Activated CD8-positive, alpha-beta memory T cell treated with anti-CD3 and anti-CD28 coated beads for 4 hours (primary cell): Measurements from ENCODE around the gene DOK7.

Experiments
- DNase-seq, 2 donors: peaks; one replicate each; pipeline ENCODE4 v3.0.0-alpha.2; 2020; ENCODE audit warnings: low read depth in 2 of 2

The DOK7 gene

DNA sequence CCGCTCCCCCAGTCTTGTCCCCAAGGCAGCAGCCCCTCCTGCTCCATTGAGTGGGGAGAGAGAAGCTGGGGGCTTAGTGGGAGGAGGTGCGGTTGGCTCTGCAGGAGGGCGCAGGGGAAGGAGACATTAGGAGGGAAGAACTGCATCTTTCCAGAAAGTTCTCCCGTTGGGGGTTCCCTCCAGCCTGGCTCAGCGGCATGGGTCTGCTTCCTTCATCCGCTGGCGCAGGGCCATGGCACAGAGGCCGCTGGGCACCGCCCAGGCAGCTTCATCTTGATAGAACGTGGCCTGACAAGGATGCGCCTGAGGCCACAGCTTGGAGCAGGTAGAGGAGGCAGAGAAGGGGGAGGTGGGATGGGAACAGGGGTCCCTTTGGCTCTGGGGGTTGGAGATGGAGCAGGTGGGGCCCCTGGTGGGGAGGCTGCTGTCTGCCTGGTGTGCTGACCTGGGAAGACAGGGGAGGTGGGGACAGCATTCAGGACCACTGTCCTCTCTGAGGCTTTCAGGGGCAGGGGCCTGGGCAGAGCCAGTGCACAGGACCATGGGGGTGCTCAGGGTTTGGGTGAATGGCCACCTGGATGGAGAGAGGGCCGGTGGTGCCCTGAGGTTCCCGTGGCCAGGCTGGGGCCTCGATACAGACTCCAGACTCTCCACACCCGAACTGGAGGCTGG, 12.1 kb downstream of the DOK7 start:
- DNase-seq = no peak

DNA sequence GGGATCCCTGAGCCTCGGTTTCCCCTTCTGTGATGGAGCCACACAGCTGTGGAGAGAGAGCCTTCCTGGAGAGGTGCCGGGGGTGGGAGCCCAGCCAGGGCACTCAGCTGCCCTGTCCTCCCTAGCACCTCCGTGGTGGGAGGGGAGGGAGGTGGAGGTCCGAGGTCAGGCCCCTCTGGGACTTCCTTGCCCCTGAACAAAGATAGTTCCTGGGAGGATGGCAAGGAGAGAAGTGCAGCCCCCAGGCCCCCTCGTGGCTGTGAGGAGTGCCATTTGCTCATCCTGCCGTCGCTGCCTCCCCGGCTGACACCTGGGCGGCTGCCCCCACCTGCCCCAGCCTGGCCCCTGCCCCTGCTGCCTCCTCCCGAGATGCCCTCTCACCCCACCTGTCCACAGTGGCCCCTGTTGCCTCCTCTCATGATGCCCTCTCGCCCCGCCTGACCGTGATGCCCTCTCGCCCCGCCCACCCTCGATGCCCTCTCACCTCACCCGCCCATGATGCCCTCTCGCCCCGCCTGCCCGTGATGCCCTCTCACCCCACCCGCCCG, 12.7 kb downstream of the DOK7 start:
- DNase-seq = no peak

DNA sequence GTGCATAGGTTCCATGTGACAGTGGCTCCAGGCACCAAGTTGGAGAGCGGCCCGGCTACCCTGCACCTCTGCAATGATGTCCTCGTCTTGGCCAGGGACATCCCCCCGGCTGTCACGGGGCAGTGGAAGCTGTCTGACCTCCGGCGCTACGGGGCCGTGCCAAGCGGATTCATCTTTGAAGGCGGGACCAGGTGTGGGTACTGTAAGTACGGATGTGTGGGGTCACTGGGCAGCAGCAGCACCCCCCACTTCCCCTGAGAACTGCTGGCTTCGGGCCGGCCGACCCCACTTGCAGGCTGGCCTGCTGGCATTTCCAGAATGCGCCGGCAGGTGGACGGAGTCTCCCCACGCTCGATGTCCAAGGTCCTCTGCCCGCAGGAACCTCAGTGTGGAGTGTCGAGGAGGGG, 13.2 kb downstream of the DOK7 start:
- DNase-seq = no peak

DNA sequence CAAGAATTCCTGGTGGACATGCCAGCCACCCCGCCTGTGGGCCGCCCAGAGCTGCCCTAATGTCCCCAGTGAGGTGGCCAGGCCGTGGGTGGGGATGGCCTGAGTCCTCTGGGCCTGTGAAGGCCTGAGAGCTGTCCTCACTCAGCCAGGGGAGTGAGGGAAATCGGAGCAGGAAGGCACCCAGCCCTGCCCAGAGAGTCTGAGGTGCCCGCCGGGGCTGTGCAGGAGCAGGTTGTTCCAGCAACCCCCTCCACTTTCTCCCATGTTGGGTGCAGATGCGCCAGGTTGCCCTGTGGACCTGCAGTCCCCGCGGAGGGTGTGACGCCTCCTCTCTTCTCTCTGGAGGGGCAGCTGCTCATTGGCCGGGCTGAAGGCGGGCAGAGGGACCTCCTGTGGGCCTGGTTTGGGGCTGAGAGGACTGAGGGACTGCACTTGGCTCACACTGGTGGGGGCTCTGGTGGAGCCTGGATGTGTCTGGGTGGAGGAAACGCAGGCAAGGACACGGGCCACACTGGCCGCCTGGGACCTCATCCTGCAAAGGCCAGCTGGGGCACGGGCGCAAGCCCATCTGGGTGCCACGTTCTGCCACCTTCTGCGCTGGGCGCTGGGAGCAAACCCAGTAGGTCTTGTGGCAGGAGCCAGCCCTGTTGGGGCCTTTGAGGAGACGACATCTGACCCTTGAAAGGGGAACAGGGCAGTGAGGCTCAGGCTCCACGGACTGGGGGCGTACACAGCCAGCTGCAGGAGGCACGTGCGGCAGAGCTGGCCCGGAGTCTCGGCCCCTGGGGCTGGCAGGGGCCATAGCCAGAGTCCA, 14.0 kb downstream of the DOK7 start:
- no peak for DNase-seq

DNA sequence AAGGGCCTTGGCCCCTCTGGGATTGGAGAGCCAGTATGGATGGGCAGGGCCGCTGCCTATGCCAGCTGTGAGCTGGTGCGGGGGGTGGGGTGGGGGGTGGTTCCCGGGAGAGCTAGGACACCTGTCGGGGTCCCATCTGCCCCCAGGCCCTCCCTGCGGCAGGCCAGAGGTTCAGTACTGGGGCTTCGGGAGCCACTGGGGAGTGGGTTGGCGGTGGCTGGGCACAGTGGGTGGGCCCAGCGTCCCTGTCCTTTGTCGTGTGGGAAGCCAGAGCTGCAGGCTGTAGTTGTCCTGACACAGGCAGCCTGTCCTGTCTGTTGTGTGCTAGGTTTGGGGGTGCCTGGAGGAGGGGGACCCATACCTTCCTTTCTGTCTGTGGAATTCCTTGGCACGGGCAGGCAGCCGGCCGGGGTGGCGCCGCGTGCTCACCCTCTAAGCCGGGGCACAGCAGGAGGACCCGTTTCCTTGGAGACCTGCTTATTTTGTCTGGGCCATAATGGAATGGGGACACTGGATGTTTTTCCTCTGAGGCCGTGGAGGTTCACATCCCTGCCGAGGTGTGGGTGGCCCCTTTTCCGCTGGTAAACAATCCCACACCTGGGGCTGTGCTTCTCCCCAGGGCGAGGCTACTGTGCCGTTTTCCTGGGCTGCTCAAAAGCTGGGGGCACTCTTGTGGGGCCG, 14.8 kb downstream of the DOK7 start:
- DNase-seq = no peak

DNA sequence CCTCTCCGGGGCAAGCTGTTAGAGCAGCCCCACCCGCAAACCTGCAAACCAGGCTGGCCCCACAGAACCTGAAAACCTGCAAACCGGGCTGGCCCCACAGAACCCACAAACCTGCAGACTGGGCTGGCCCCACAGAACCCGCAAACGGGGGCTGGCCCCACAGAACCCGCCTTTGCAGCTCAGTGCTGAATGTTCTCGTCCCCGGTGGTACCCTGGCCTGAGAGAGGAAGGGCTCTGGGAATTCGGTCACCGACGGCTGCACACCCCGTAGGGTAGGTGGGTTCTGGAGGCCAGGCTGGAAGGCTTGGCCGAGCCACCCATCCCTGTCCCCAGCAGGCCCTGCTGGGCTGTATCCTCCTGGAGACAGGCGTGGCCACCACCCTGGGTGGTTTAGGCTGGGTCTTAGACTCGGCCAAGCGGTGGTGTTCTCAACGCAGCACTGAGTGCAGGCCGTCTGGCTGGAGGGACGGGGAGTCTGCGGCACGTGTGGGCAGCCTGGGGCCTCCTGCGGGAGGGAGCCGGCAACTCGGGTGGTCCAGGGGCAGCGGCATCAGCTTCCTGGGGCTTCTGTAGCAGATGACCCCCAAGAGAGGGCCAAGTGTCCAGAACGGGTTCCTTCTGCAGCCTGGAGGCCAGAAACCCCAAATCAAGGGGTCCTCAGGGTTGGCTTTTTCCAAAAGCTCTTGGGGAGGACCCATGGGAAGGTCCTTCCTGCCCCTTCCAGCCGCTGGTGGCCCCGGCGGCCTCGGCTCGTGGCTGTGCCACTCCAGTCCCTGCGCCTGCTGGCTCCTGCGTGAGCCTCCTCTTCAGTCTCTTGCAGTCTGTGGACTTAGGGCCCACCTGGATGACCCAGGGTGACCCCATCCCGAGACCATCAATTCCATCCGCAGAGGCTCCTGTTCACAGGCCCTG, 15.6 kb downstream of the DOK7 start:
- no peak for DNase-seq

DNA sequence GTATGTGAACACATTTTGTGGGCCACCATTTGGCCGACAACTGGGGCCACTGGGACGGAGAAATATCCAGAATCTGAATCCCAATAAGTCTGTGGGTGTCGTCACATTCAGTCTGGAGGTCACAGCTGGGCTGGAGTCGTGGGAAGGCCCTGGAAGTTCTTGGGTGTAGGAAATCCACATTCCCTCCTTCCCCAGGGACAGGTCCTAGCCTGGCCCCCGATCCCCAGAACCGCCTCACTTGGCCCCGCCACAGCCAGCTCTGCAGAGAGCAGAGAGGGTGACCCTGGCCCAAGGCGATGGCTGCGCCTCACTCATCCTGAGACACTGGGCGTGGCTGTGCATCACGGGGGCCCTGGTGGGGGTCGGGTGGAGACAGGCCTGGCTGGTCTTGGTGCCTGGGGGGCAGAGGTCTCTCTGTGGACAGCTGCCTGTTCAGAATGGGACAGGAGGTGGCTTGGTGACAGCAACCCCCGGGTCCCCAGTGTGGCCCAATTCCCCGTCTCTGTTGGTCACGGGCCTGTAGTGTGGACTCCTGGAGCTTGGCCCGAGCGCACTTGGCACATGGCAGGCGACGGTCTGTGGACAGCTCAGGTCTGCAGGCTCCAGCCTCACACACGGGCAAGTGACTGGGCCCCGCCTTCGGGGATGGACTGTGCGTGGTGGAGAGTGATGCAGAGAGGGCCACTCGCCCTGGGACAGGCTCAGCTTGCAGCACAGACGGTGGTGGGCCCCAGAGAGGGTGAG, 16.4 kb downstream of the DOK7 start:
- no peak for DNase-seq

DNA sequence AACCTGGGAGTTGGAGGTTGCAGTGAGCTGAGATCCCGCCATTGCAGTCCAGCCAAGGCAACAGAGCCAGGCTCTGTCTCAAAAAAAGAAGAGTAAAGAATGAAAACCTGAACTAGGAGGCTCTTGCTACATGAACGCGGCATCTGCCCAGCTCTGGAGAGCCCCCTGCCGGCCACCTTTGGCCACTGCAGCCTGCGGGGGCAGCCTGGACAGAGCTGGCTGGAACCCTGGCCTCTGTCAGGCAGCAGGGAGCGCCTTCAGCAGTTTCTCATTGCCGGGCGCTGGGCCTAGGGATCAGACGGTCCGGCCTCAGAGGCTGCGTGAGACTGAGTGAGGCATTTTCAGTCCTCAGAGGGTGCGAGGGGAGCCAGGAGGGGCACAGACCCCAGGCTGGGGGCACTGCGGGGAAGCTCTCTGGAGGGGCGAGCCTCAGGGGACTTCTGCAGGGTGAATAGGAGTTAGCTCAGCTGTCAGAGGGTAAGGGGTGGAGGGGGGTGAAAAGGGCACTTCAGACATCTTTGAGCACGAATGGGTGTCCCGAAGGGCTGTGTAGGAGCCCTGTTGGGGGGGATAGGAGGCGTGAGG, 17.5 kb downstream of the DOK7 start:
- DNase-seq = peak; percentile 23 to 40

DNA sequence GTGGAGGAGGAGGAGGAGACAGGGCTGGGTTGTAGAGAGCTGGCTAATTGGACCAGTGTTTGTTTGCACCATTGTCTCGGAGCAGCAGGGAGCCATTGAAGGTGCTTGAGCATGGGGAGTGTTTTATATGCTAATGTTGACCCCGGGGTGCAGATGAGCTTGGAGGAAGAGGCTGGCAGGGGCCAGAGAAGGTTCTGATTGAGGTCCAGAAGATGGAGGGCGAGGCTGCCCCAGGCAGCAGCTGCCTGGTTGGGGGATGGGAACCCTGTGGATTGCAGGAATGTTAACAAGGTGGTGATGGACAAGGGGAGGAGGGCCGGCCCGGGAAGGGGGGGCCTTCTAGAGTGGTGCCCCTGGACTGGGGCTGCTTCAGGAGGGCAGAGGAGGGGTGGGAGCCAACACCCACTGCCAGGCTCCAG, 18.0 kb downstream of the DOK7 start:
- DNase-seq = no peak

DNA sequence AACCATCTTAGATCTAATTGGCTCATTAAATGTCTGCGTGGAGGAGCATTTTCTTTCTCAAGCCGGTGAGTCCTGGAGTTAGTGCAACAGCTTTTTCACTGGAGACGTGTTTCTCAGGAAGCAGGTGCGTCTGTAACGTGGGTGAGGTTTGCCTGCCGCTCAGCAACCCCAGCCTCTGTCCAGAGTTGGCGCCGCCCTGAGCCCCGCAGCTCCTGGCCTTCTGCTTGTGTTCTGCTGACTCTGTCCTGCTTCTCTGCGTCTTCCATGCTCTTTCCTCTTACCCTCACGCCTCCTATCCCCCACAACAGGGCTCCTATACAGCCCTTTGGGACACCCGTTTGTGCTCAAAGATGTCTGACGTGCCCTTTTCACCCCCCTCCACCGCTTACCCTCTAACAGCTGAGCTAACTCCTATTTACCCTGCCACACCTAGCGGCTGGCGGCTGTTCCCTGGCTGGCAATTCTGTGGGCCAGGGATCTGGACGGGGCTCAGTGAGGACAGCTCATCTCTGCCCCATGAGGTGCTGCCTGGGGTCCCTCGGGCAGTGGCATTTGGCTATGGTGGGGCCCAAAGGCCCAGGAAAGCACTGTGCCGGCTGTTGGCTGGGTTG, 18.8 kb downstream of the DOK7 start:
- DNase-seq = no peak

DNA sequence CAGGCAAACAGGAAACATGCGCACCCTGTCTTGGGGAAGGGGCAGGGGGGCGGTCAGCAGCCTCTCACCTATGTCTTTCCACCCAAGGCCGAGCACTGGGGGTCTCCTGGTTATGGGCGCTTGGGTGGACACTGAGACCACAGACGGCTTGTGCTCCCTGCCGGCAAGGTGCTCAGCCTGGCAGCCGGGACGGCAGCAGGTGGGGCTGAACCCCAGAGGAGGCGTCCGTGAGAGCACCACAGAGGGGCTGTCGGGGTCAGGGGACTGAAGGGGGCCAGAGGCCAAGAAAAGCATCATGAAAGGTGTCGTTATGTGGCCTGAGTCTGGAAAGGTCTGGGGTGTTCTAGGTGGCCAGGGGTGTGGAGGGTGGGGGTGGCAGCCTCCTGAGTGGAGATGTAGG, 19.6 kb downstream of the DOK7 start:
- DNase-seq = no peak

DNA sequence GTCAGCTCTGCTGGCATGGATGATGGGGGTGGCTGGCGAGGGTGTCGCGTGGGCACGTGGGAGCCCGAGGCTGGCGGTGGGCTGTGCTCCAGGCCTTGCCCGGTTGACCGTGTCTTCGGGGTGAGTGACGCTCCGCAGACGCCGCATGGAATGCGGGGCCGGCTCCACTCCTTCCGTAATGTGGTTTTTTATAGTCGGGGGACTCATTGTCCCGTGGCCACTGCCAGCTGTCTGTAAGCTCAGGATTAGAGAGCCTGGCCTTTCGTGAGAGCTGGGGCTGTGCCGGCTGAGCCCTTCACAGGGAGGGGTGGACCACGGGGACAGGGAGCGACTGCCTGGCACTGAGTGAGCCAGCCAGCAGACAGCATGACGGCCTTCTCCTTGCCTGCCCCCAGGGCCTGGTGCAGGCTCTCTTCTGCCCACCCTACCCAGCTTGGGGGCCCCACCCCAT, 20.4 kb downstream of the DOK7 start:
- DNase-seq = no peak

DNA sequence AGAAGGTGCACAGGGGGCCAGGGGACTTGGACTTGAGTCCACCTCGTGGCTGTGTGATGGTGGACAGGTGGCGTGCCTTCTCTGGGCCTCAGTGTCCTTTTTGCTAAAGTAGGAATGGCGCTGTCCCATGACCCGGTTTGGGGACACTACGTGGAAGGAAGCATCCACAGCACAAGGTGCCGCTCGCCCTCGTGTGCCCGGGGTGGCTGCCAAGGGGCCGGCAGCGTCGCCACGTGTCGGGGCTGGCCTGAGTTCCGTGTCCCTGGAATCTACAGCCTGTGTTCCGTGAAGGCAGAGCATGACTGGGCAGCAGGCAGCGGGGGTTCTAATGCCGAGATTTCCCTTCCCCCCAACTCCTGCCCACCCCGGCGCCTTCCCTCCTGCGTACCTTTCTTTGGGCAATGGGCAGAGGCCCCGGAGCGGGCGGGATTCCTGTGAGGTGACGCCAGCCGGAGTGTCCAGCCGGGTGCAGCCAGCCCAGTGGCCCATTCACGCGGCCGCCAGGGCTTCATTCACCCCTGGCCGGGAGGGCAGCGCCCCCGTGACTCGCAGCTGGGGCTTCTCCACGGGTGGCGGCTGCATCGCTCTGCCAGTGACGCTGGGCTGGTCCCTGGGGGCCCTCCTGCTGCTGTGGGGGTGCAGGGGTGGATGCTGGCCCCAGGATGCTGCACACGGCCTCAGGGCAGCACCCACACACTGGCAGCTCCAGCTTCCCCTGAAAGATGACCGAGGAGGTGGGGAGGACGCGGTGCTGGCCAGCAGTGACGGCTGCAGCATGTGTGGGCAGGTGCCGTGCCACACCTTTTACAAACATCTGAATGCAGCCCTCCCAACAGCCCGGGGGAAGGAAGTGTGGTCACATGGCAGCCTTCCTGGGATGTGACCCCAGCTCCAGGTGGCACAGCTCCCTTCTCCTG, 21.2 kb downstream of the DOK7 start:
- DNase-seq = no peak

DNA sequence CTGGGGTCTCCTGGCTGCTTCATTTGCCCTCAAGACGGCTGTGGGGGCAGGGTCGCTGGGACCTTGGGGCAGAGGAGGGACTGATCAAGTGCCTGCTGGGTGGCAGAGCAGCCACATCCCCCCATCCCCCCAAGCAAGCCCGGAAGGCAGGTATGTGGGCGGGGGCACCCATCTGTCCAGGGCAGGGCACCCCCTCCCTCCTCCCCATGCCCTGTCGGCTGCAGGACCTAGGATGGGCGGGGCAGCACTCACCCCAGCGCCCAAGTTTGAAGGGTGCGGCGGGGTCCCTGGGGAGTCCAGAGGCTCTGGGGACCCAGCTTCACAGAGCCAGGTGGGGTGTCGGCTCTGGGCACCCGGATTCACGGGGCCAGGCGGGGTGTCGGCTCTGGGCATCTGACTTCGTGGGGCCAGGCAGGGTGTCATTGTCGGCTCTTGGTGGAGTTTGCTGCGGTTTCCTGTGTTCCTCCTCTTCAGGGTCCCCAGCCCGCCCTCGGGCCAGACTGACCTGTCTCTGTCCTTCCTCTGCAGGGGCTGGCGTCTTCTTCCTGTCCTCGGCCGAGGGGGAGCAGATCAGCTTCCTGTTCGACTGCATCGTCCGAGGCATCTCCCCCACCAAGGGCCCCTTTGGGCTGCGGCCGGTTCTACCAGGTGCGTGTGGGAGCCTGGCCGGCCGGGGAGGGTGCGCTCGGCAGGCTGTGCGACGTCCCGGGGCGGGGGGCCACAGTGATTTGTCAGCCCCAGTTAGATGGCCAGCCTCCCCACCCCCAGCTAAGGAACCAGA, 22.1 kb downstream of the DOK7 start:
- DNase-seq = no peak

DNA sequence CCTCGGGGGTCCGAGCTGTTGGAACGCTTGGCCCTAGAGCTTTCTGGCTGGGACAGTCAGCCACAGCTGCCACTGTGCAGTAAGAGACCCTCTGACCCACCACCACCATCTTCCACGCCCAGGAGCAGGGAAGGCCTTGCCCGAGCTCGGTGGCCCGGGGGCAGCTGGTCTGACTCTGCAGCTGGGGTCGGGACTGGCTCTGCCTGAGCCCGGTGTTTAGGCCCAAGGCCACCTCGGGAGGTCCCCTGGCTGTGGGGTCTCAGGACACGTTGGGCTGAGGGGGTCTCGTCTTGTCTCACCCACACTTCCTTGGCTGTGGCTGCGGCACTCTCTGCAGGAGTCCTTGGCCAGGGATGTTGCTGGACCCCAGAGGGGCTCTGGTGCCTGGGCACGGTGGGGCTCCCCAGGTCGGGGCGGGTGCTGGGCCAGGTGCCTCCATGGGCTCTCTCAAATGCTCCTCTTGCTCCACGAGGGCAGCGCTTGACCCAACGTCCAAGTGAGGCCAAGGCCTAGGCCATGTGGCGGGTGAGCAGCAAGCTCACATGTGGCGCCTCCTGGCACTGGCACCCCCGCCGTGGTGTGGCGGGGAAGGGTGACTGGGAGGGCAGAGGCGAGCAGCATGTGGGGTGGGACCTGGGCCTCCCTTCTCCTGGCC, 22.9 kb downstream of the DOK7 start:
- no peak for DNase-seq

DNA sequence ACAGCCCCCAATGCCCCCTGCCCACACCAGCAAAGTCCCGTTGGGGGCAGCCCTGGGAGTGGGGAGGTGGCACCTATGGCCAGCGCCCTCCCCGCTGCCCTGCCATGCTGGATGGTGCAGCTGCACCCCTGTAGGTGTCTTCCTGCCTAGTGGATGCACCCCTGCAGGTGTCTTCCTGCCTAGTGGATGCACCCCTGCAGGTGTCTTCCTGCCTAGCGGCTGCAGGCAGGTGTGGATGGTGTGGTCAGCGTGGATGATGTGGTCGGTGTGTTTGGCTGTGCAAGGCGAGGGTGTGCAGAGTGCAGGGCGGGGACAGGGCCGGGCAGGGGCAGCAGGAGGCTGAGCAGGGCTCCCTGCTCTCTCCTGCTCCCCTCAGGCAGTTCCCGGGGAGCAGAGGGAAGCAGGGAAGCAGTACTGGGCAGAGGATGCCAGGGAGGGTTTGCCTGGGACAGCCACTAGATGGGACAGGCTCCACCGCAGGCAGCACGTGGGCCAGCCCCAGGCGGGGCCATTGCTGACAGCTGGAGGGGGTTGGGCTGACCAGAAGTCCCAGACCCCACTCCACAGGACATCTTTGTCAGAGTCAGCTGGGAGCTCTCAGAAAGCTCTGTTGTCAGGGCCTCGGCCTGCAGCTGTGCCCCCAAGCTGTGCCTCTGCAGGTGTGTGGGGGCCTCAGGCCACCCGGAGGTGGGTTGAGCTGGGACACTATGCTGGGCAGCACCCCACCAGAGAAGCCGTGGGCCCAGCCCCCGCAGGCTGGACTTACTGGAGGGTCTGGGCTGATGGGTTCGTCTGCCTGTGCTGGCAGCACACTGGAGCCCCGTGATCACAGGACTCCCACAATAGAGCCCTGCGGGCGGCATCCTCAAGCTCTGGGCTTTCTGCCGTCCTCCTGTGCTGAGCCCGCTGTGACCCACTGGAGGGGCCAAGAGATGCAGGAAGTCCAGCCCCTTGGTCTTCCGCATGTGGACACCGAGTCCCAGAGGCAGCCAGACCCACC, 23.7 kb downstream of the DOK7 start:
- no peak for DNase-seq
